K562 (cell line): ENCODE results near the gene ELAVL3.

Experiments used
- ATF2 ChIP-seq: sonication (generic); formaldehyde crosslinking; IDR thresholded peaks from 2 replicates; pipeline ENCODE4 v1.8.1; 2022; ENCODE audit warnings: missing genetic modification reagents
- LARP7 ChIP-seq: fragments of 450-650 bp; IDR thresholded peaks from 2 replicates; pipeline ENCODE4 v1.6.1; 2016

GRCh38 chr19:11408591-11408990, 72.3 kb downstream of the ELAVL3 start:
- no peak for TF ChIP-seq LARP7
- no peak for TF ChIP-seq ATF2 (CRISPR knock-in tag)
